Measurements from ENCODE around the gene SUPT6H.

GRCh38 chr17:28740406-28741357 is 78.7 kb downstream of the SUPT6H start:
- TF ChIP-seq POLR2A (IDR thresholded peaks at IDR 0.05): no peak
- TF ChIP-seq, protein P1, sequence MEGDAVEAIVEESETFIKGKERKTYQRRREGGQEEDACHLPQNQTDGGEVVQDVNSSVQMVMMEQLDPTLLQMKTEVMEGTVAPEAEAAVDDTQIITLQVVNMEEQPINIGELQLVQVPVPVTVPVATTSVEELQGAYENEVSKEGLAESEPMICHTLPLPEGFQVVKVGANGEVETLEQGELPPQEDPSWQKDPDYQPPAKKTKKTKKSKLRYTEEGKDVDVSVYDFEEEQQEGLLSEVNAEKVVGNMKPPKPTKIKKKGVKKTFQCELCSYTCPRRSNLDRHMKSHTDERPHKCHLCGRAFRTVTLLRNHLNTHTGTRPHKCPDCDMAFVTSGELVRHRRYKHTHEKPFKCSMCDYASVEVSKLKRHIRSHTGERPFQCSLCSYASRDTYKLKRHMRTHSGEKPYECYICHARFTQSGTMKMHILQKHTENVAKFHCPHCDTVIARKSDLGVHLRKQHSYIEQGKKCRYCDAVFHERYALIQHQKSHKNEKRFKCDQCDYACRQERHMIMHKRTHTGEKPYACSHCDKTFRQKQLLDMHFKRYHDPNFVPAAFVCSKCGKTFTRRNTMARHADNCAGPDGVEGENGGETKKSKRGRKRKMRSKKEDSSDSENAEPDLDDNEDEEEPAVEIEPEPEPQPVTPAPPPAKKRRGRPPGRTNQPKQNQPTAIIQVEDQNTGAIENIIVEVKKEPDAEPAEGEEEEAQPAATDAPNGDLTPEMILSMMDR (IDR thresholded peaks at IDR 0.05): no peak
